Measurements from ENCODE around the gene ZFYVE28. TPM values are rescaled to one million over a fixed set of nuclear protein-coding genes. Genes with fewer than 3 reads are reported as not detected.

Gene ZFYVE28
- total and polyA plus RNA-seq, 2 of the 8 experiments (the other 6 are each of a cell fraction or from before 2014, with no cell fraction given) = 1.7 to 4.9 TPM

GRCh38 chr4:2385516-2385915 is 32.9 kb downstream of the ZFYVE28 start (continued):
- TF ChIP-seq, protein P1, sequence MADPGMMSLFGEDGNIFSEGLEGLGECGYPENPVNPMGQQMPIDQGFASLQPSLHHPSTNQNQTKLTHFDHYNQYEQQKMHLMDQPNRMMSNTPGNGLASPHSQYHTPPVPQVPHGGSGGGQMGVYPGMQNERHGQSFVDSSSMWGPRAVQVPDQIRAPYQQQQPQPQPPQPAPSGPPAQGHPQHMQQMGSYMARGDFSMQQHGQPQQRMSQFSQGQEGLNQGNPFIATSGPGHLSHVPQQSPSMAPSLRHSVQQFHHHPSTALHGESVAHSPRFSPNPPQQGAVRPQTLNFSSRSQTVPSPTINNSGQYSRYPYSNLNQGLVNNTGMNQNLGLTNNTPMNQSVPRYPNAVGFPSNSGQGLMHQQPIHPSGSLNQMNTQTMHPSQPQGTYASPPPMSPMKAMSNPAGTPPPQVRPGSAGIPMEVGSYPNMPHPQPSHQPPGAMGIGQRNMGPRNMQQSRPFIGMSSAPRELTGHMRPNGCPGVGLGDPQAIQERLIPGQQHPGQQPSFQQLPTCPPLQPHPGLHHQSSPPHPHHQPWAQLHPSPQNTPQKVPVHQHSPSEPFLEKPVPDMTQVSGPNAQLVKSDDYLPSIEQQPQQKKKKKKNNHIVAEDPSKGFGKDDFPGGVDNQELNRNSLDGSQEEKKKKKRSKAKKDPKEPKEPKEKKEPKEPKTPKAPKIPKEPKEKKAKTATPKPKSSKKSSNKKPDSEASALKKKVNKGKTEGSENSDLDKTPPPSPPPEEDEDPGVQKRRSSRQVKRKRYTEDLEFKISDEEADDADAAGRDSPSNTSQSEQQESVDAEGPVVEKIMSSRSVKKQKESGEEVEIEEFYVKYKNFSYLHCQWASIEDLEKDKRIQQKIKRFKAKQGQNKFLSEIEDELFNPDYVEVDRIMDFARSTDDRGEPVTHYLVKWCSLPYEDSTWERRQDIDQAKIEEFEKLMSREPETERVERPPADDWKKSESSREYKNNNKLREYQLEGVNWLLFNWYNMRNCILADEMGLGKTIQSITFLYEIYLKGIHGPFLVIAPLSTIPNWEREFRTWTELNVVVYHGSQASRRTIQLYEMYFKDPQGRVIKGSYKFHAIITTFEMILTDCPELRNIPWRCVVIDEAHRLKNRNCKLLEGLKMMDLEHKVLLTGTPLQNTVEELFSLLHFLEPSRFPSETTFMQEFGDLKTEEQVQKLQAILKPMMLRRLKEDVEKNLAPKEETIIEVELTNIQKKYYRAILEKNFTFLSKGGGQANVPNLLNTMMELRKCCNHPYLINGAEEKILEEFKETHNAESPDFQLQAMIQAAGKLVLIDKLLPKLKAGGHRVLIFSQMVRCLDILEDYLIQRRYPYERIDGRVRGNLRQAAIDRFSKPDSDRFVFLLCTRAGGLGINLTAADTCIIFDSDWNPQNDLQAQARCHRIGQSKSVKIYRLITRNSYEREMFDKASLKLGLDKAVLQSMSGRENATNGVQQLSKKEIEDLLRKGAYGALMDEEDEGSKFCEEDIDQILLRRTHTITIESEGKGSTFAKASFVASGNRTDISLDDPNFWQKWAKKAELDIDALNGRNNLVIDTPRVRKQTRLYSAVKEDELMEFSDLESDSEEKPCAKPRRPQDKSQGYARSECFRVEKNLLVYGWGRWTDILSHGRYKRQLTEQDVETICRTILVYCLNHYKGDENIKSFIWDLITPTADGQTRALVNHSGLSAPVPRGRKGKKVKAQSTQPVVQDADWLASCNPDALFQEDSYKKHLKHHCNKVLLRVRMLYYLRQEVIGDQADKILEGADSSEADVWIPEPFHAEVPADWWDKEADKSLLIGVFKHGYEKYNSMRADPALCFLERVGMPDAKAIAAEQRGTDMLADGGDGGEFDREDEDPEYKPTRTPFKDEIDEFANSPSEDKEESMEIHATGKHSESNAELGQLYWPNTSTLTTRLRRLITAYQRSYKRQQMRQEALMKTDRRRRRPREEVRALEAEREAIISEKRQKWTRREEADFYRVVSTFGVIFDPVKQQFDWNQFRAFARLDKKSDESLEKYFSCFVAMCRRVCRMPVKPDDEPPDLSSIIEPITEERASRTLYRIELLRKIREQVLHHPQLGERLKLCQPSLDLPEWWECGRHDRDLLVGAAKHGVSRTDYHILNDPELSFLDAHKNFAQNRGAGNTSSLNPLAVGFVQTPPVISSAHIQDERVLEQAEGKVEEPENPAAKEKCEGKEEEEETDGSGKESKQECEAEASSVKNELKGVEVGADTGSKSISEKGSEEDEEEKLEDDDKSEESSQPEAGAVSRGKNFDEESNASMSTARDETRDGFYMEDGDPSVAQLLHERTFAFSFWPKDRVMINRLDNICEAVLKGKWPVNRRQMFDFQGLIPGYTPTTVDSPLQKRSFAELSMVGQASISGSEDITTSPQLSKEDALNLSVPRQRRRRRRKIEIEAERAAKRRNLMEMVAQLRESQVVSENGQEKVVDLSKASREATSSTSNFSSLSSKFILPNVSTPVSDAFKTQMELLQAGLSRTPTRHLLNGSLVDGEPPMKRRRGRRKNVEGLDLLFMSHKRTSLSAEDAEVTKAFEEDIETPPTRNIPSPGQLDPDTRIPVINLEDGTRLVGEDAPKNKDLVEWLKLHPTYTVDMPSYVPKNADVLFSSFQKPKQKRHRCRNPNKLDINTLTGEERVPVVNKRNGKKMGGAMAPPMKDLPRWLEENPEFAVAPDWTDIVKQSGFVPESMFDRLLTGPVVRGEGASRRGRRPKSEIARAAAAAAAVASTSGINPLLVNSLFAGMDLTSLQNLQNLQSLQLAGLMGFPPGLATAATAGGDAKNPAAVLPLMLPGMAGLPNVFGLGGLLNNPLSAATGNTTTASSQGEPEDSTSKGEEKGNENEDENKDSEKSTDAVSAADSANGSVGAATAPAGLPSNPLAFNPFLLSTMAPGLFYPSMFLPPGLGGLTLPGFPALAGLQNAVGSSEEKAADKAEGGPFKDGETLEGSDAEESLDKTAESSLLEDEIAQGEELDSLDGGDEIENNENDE (IDR thresholded peaks at IDR 0.05; ENCODE audit: insufficient replicate concordance, low read length) = no peak
- TF ChIP-seq SP4 (IDR thresholded peaks at IDR 0.05; ENCODE audit: low read length) (no peak), TAF1 (IDR thresholded peaks at IDR 0.05; ENCODE audit: low read depth, low read length) (no peak), SAP30 (IDR thresholded peaks at IDR 0.05; ENCODE audit: insufficient read depth, insufficient replicate concordance, low read length) (no peak), SIRT6 (IDR thresholded peaks at IDR 0.05; ENCODE audit: low read length) (no peak), NANOG (IDR thresholded peaks at IDR 0.05; ENCODE audit: insufficient read depth, low read depth, low read length, poor library complexity, severe bottlenecking) (no peak), ASH2L (IDR thresholded peaks at IDR 0.05; ENCODE audit: low read length) (no peak), EP300 (IDR thresholded peaks at IDR 0.05; ENCODE audit: borderline replicate concordance in 1 of 2, low read depth in 2 of 2, low read length in 2 of 2) (no peak), RXRA (IDR thresholded peaks at IDR 0.05; ENCODE audit: insufficient read depth, low read depth, low read length) (no peak), BCL11A (IDR thresholded peaks at IDR 0.05; ENCODE audit: low read depth in 2 of 2, low read length in 2 of 2) (no peak), SP1 (IDR thresholded peaks at IDR 0.05; ENCODE audit: low read depth, low read length) (no peak), CREB1 (IDR thresholded peaks at IDR 0.05) (no peak), SIX5 (IDR thresholded peaks at IDR 0.05; ENCODE audit: low read depth, low read length) (no peak)

Measured in H1 (cell line).